ENCODE results near the gene ZNF598.

ZNF598 gene

DNA sequence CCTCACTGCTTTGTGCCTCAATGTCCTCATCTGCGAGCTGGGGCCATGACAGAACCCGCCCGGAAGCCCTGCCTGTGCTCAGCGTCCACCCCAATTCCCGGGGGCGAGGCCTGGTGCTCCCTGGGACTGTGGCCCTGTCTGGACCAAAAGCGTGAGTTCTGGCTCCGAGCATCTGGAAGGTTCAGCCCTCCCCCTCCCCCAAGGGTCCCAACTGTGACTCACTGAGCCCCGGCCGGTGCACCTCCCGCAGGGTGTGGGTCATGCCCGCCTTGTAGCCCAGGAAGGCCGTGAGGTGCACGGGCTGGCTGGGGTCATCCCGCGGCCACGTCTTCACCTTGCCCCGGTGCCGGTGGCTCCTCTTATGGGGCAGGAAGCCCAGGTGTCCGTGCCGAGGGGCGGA is 55.9 kb downstream of the ZNF598 start:
- Histone ChIP-seq H3K4me3 (ENCODE audit: low read depth, low read length) (no peak overlapping the region), H3K4me1 (no peaks in the 10 kb centered on the region), H3K9me3 (no peaks in the 10 kb centered on the region), H3K27me3 (no peaks in the 10 kb centered on the region), H3K36me3 (no peaks in the 10 kb centered on the region)
- no peak for TF ChIP-seq CTCF (IDR thresholded peaks at IDR 0.05; ENCODE audit: low read depth, low read length)
- no peak for DNase-seq

DNA sequence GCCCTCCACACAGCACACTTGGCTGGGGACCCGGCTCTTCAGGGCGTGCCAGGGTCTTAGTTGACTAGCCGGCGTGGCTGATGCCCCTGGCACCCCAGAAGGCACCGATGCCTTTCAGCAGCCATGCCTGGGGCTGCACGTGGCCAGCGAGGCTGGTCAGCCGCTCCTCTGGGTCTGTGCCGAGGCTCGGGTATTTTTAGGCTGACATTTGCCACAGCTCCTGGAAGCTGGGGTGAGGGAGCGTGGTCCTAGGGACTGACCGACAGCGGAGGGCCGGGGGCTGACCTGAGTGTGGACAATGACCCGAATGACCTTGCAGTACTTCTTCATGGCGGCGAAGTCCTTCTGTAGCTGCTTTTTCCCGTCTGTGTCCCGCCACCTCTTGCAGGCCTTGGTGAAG is 59.1 kb downstream of the ZNF598 start:
- Histone ChIP-seq H3K4me1 (no peaks in the 10 kb centered on the region), H3K9me3 (no peaks in the 10 kb centered on the region), H3K36me3 (no peaks in the 10 kb centered on the region), H3K4me3 (ENCODE audit: low read depth, low read length) (no peak overlapping the region), H3K27me3 (no peaks in the 10 kb centered on the region)
- no peak for DNase-seq
- no peak for TF ChIP-seq CTCF (IDR thresholded peaks at IDR 0.05; ENCODE audit: low read depth, low read length)

- Histone ChIP-seq H3K36me3 (no peaks in the 10 kb centered on the region), H3K27me3 (no peaks in the 10 kb centered on the region), H3K9me3 (no peaks in the 10 kb centered on the region), H3K4me1 (no peaks in the 10 kb centered on the region), H3K4me3 (ENCODE audit: low read depth, low read length) (no peak overlapping the region)
- DNase-seq = no peak
- TF ChIP-seq CTCF (IDR thresholded peaks at IDR 0.05; ENCODE audit: low read depth, low read length) = no peak
These were observed 59.6 kb downstream of the ZNF598 start for GRCh38 chr16:1950047-1950446.

DNA sequence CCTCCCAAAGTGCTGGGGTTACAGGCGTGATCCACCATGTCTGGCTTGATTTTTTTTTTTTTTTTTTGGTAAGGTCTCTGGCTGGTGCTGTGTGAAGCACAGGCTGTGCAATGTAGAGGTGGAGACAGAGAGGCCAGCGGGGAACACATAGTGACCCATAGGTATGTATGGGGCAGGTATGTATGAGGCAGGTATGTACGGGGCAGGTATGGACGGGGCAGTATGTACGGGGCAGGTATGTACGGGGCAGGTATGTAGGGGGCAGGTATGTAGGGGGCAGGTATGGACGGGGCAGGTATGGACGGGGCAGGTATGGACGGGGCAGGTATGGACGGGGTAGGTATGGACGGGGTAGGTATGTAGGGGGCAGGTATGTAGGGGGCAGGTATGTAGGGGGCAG is 60.1 kb downstream of the ZNF598 start:
- no peak for TF ChIP-seq CTCF (IDR thresholded peaks at IDR 0.05; ENCODE audit: low read depth, low read length)
- Histone ChIP-seq H3K4me3 (ENCODE audit: low read depth, low read length) (no peak overlapping the region), H3K4me1 (no peaks in the 10 kb centered on the region), H3K9me3 (no peaks in the 10 kb centered on the region), H3K27me3 (no peaks in the 10 kb centered on the region), H3K36me3 (no peaks in the 10 kb centered on the region)
- DNase-seq = no peak
